Activated T-cell treated with anti-CD3 and anti-CD28 coated beads, Interleukin-2, amount 50 U/mL, for 72 hours (primary cell): ENCODE results near the gene FER. TPM values are rescaled to one million over a fixed set of nuclear protein-coding genes. Genes with fewer than 3 reads are reported as not detected.
"Not testable (repeated sequence)": the region's sequence is repeated elsewhere in the genome, so short reads cannot be mapped to it uniquely, and the experiment has no call there.

ENCODE experiments used
- ATAC-seq, 2 donors: fragments of 150-1000 bp; cut with Tn5 transposase; replicated peaks in 1 of 2; 2 replicates each; pipeline ENCODE4 v1.10.0; 2021; ENCODE audit warnings: moderate library complexity in 2 of 2, mild to moderate bottlenecking in 1 of 2
- DNase-seq, 2 donors: peaks; one replicate each; pipeline ENCODE4 v3.0.0; 2021 to 2022; ENCODE audit warnings: mixed read lengths in 1 of 2
- H3K27ac Mint-ChIP-seq: one replicate; pipeline ENCODE4 v1.8.0; 2022; ENCODE audit warnings: mild to moderate bottlenecking, moderate library complexity, mixed read lengths
- H3K27me3 Mint-ChIP-seq: one replicate; pipeline ENCODE4 v1.8.0; 2022; ENCODE audit warnings: low read depth, mixed read lengths
- H3K36me3 Mint-ChIP-seq, 2 donors: one replicate each; pipeline ENCODE4 v1.8.0; 2022; ENCODE audit warnings: mixed read lengths in 2 of 2, mild to moderate bottlenecking in 1 of 2; ENCODE audit not compliant: insufficient read depth in 2 of 2
- H3K4me1 Mint-ChIP-seq: one replicate; pipeline ENCODE4 v1.8.0; 2022; ENCODE audit warnings: low read depth, mixed read lengths
- H3K4me3 Mint-ChIP-seq, 2 donors: one replicate each; pipeline ENCODE4 v1.8.0; 2022; ENCODE audit warnings: mild to moderate bottlenecking in 2 of 2, mixed read lengths in 2 of 2, moderate library complexity in 2 of 2
- H3K9me3 Mint-ChIP-seq, 2 donors: one replicate each; pipeline ENCODE4 v1.8.0; 2022; ENCODE audit warnings: mixed read lengths in 2 of 2
- total RNA-seq, 2 donors: library from RNA; stranded (reverse); gene quantifications; one replicate each; pipeline ENCODE4 v1.2.3, GENCODE V29; 2022

FER gene
- total RNA-seq, 2 donors from 2014 or later: 12.8 to 15.5 TPM

DNA sequence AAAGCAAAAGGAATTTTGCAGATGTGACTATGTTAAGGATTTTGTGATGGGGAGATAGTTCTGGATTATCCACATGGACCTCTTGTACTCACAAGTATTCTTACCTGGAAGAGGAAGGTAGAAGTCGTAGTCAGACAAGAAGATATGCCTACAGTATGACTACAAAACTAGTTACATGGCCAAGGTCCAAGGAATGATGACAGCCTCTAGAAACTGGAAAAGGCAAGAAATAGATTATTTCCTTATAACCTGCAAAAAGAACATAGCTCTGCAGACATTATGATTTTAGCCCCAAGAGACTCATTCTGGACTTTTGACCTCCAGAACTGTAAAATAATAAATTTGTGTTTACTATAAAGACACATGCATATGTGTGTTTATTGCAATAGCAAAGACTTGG lies 226.9 kb downstream of the FER start:
- H3K4me1 Mint-ChIP-seq: no peaks in the 10 kb centered on the region
- no peak overlapping the region for H3K27ac Mint-ChIP-seq
- peaks cover 0 to 2% of the 10 kb centered on the region in 2 donors for H3K36me3 Mint-ChIP-seq
- no peak overlapping the region for H3K4me3 Mint-ChIP-seq
- DNase-seq (no peak), ATAC-seq (no peak)
- no peaks in the 10 kb centered on the region for H3K27me3 Mint-ChIP-seq
- H3K9me3 Mint-ChIP-seq: no peaks in the 10 kb centered on the region

DNA sequence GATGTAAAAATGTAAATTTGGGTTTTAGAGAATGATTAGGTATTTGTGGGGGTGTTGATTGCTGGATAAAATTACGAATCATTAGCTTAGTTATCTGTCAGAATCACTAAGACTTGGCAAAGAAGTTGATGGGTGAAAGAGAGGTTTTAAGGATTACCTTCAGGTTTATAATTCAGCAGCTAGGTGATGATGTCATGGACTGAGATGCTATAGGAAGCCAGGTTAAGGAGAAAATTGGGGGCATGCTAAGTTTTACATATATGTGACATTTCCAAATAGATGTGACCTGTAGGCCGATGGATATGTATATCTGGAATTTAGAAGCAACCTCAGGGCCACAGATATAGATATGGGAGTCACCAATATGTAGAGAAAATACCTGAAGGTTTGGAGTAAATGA lies 228.0 kb downstream of the FER start:
- H3K9me3 Mint-ChIP-seq: no peaks in the 10 kb centered on the region
- H3K36me3 Mint-ChIP-seq: peaks cover 0 to 2% of the 10 kb centered on the region in 2 donors
- no peaks in the 10 kb centered on the region for H3K4me1 Mint-ChIP-seq
- DNase-seq: no peak
- no peak overlapping the region for H3K4me3 Mint-ChIP-seq
- no peak overlapping the region for H3K27ac Mint-ChIP-seq
- no peaks in the 10 kb centered on the region for H3K27me3 Mint-ChIP-seq
- no peak for ATAC-seq

DNA sequence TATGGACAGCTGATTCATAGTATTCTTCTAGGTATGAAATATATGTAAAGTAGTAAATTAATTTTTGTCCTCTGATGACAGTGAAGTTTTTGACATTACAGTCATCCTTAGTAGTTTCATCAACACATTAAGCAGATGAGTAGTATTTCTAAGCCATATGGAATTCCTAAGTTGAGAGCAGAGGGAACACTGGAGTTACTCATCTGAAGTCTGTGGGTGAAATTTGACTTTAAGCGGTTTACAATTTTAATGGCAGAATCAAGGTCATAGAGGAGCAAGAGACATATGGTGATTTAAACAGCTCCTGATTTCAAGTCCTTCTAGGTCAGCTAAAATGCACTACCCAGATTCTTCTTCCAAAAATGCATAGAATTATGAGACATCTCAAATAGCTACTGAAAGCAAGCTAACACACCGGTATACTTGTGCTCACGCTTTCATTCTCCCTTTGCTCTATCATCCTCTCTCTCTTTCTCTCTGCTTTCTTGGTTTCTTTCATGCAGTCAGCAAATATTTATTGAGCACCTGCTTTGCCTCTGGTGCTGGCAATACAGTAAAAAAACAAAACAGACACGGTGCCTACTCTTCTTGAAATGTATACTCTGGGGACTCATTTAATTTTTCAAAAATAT lies 235.9 kb downstream of the FER start:
- H3K4me3 Mint-ChIP-seq: no peak overlapping the region
- no peak for DNase-seq
- H3K36me3 Mint-ChIP-seq: peaks cover under 1% of the 10 kb centered on the region in 2 donors
- ATAC-seq: no peak
- H3K27me3 Mint-ChIP-seq: no peaks in the 10 kb centered on the region
- no peaks in the 10 kb centered on the region for H3K4me1 Mint-ChIP-seq
- H3K9me3 Mint-ChIP-seq: peaks cover 0 to 2% of the 10 kb centered on the region in 2 donors
- H3K27ac Mint-ChIP-seq: peak overlapping the region; percentile 32

DNA sequence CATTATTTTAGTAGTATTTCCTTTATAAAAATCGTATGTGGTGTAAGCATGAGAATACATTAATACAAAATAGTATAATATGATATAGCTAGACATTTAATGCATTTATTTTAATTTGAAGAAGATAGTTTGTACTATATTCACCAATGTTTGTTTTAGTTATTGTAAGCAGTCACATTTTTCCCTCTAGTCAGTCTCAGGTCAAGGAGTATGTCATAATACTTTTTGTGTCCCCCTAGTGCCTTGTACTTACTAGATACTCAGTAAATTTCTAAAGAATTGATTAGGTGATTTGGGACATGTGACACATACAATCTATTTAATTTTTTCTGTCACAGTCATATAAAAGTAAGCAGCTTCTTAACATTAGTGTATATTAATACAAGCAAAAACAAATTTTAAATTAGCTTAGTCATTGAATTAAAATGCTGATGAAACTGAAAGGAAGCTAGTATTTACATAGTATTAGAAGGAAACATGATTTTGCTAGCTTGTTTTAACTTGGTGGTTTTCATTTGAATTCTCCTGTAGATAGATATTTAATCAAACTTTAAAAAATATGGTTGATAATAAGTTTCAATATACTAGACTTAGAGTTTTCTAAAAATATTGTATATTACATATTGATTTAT lies 242.2 kb downstream of the FER start:
- Mint-ChIP-seq H3K27ac (no peak overlapping the region), H3K9me3 (peaks cover 3 to 6% of the 10 kb centered on the region in 2 donors), H3K4me3 (no peak overlapping the region), H3K4me1 (no peaks in the 10 kb centered on the region), H3K36me3 (peaks cover 7 to 14% of the 10 kb centered on the region in 2 donors), H3K27me3 (no peaks in the 10 kb centered on the region)
- DNase-seq (no peak), ATAC-seq (no peak)

DNA sequence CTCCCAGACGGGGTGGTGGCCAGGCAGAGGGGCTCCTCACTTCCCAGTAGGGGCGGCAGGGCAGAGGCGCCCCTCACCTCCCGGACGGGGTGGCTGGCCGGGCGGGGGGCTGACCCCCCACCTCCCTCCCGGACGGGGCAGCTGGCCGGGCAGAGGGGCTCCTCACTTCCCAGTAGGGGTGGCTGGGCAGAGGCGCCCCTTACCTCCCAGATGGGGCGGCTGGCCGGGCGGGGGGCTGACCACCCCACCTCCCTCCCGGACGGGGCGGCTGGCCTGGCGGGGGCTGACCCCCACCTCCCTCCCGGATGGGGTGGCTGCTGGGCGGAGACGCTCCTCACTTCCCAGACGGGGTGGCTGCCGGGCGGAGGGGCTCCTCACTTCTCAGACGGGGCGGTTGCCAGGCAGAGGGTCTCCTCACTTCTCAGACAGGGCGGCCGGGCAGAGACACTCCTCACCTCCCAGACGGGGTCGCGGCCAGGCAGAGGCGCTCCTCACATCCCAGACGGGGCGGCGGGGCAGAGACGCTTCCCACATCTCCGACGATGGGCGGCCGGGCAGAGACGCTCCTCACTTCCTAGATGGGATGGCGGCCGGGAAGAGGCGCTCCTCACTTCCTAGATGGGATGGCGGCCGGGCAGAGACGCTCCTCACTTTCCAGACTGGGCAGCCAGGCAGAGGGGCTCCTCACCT lies 244.8 kb downstream of the FER start:
- not testable (repeated sequence) for DNase-seq, H3K27ac Mint-ChIP-seq, H3K4me3 Mint-ChIP-seq, H3K9me3 Mint-ChIP-seq, ATAC-seq, H3K4me1 Mint-ChIP-seq, H3K27me3 Mint-ChIP-seq
- H3K36me3 Mint-ChIP-seq: peaks cover 10 to 15% of the 10 kb centered on the region in 2 donors

DNA sequence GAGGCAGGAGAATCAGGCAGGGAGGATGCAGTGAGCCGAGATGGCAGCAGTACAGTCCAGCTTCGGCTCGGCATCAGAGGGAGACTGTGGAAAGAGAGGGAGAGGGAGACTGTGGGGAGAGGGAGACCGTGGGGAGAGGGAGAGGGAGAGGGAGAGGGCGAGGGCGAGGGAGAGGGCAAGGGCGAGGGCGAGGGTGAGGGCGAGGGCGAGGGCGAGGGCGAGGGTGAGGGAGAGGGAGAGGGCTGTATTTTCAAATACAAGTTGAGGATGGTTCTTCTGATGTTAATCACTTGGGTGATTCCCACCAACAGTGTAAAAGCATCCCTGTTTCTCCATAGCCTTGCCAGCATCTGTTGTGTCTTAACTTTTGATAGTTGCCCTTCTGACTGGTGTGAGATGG lies 245.7 kb downstream of the FER start:
- not testable (repeated sequence) for H3K27ac Mint-ChIP-seq

DNA sequence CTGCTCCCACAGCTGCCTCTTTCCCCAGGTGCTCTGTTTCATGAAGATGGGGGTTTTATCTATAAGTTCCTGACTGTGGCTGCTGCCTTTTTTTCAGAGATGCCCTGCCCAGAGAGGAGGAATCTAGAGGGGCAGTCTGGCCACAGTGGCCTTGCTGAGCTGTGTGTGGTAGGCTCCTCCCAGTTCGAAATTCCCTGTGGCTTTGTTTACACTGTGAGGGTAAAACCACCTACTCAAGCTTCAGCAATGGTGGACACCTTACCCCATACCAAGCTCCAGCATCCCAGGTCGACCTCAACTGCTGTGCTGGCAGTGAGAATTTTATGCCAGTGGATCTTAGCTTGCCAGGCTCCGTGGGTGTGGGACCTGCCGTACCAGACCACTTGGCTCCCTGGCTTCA lies 250.0 kb downstream of the FER start:
- no peak overlapping the region for H3K27ac Mint-ChIP-seq
- DNase-seq (no peak), ATAC-seq (no peak)
- no peak overlapping the region for H3K4me3 Mint-ChIP-seq
- H3K9me3 Mint-ChIP-seq: peaks cover 3 to 7% of the 10 kb centered on the region in 2 donors
- H3K36me3 Mint-ChIP-seq: peaks cover 8 to 15% of the 10 kb centered on the region in 2 donors
- H3K4me1 Mint-ChIP-seq: no peaks in the 10 kb centered on the region
- H3K27me3 Mint-ChIP-seq: no peaks in the 10 kb centered on the region

More for the DNA sequence above, 245.7 kb downstream of the FER start:
- peaks cover 10 to 15% of the 10 kb centered on the region in 2 donors for H3K36me3 Mint-ChIP-seq
- H3K4me3 Mint-ChIP-seq, H3K4me1 Mint-ChIP-seq, ATAC-seq, DNase-seq, H3K27me3 Mint-ChIP-seq, H3K9me3 Mint-ChIP-seq: not testable (repeated sequence)

DNA sequence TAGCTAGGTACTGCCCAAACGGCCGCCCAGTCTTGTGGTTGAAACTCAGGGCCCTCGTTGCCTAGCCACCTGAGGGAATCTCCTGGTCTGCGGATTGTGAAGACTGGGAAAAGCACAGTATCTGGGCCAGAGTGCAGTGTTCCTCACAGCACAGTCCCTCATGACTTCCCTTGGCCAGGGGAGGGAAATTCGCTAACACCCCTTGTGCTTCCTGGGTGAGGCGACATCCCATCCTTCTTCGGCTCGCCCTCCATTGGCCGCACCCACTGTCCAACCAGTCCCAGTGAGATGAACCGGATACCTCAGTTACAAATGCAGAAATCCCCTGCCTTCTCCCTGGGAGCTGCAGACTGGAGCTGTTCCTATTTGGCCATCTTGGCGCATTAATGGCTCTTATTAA lies 250.5 kb downstream of the FER start:
- no peaks in the 10 kb centered on the region for H3K27me3 Mint-ChIP-seq
- ATAC-seq: no peak
- no peak for DNase-seq
- H3K9me3 Mint-ChIP-seq: peaks cover 3 to 7% of the 10 kb centered on the region in 2 donors
- no peaks in the 10 kb centered on the region for H3K4me1 Mint-ChIP-seq
- no peak overlapping the region for H3K27ac Mint-ChIP-seq
- H3K4me3 Mint-ChIP-seq: no peak overlapping the region
- H3K36me3 Mint-ChIP-seq: peaks cover 8 to 11% of the 10 kb centered on the region in 2 donors

DNA sequence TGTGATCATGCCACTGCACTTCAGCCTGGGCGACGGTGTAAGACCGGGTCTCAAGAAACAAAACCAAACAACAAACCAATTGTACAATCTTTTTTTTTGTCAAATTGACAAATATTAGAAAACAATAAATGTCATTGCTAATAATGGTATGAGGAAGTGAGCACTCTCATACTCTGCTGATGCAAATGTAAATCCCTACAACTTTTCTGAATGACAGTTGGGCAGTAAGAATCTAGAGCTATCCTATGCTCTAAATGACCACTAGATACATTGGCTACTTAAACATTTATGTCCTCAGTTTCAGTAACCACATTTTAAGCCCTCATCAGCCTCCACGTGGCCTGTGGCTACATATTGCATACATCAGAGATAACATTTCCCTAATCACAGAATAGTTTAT lies 256.2 kb downstream of the FER start:
- DNase-seq (no peak), ATAC-seq (no peak)
- no peak overlapping the region for H3K4me3 Mint-ChIP-seq
- peaks cover 0 to 3% of the 10 kb centered on the region in 2 donors for H3K9me3 Mint-ChIP-seq
- no peaks in the 10 kb centered on the region for H3K27me3 Mint-ChIP-seq
- peaks cover 0 to 1% of the 10 kb centered on the region in 2 donors for H3K36me3 Mint-ChIP-seq
- H3K4me1 Mint-ChIP-seq: peaks cover 8% of the 10 kb centered on the region
- no peak overlapping the region for H3K27ac Mint-ChIP-seq

DNA sequence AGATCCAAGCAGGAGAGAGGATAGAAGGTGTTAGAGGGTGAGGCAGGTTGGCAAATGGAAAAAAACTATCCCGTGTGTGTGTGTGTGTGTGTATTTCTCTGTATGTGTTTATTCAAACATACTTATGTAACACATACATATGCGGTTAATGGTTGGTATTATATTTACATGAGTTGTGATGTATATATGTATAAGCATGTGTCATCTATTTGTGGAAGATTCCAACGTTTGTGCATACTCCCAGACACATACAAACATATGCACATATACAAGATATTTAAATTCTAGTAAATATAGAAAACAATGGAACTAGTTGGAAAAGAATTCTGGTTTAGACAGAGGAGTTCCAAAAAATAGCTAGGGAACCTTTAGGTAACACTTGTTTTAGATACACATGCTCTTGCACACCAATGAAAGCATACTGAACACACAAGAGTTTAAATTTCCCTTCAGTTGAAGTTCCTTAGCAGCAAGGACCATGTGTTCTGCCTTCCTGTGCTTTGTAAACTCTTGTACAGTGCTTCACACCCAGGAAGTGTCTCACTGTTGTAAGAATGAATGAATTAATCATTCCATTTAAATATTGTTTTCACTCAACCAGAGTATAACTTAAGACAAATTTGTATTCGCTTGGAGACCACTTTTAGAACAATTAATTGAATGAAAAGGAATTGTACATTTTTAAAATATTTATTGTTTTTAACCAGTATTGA lies 257.8 kb downstream of the FER start:
- no peak for DNase-seq
- H3K4me3 Mint-ChIP-seq: no peak overlapping the region
- no peak overlapping the region for H3K27ac Mint-ChIP-seq
- no peaks in the 10 kb centered on the region for H3K27me3 Mint-ChIP-seq
- H3K36me3 Mint-ChIP-seq: peaks cover 0 to 1% of the 10 kb centered on the region in 2 donors
- no peak for ATAC-seq
- peaks cover 8% of the 10 kb centered on the region for H3K4me1 Mint-ChIP-seq
- no peaks in the 10 kb centered on the region for H3K9me3 Mint-ChIP-seq

DNA sequence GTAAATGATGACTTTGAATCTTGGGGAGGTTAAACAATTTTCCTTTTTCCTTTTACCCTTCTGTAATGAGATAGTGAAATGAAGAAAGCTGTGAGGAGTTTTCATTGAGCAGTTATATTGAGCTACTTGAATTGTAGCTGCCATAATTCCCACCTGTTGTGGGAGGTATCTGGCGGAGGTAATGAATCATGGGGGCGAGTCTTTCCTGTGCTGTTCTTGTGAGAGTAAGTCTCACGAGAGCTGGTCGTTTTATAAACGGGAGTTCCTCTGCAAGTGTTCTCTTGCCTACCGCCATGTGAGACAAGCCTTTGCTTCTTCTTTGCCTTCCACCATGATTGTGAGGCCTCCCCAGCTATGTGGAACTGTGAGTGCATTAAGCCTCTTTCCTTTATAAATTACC lies 258.4 kb downstream of the FER start:
- peaks cover 0 to 1% of the 10 kb centered on the region in 2 donors for H3K36me3 Mint-ChIP-seq
- no peak for ATAC-seq
- no peaks in the 10 kb centered on the region for H3K27me3 Mint-ChIP-seq
- H3K4me3 Mint-ChIP-seq: no peak overlapping the region
- peaks cover 8% of the 10 kb centered on the region for H3K4me1 Mint-ChIP-seq
- no peak overlapping the region for H3K27ac Mint-ChIP-seq
- H3K9me3 Mint-ChIP-seq: no peaks in the 10 kb centered on the region
- DNase-seq: no peak

DNA sequence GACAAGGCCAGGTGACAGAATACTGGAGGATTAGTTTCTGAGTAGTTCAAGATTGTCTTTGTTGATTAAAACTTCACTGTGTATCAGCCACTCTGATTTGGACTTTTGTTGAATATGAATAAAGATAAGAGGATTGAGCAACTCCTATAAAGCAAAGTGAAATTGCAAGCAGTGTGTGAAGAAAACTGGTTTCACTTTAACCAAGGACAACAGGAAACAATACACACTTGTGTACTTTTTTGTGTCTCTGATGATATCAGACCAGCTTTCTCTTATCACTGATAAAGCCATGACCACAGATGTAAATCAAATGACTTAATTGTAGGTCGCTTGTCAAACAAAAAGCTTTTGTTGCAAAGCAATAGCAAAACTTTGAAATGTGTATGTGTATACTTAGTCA lies 268.6 kb downstream of the FER start:
- Mint-ChIP-seq H3K9me3 (peaks cover 0 to 3% of the 10 kb centered on the region in 2 donors), H3K4me1 (no peaks in the 10 kb centered on the region), H3K27ac (peak overlapping the region; percentile 42), H3K36me3 (no peaks in the 10 kb centered on the region), H3K4me3 (no peak overlapping the region), H3K27me3 (no peaks in the 10 kb centered on the region)
- no peak for DNase-seq
- ATAC-seq: no peak

DNA sequence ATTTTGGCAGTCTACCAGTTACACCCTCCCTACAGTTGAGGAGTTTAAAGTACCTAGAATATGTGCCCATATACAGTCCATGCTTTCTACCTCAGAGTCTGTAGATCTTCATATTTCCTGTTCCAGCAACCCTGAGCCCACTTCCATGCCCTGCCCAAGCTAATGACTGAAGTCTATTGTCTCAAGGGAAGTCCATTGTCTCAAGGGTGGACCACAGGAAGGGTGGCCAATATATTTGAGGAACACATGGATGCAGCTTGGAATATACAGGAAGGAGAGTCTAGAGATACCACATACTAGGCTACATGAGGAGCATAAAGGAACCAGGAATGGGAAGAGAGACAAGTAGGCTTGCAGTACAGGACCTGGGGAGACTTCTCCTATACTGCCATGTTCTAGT lies 274.4 kb downstream of the FER start:
- H3K4me1 Mint-ChIP-seq: no peaks in the 10 kb centered on the region
- DNase-seq (no peak), ATAC-seq (no peak)
- H3K9me3 Mint-ChIP-seq: peaks cover 0 to 3% of the 10 kb centered on the region in 2 donors
- no peaks in the 10 kb centered on the region for H3K27me3 Mint-ChIP-seq
- H3K27ac Mint-ChIP-seq: no peak overlapping the region
- H3K36me3 Mint-ChIP-seq: peaks cover 0 to 6% of the 10 kb centered on the region in 2 donors
- H3K4me3 Mint-ChIP-seq: no peak overlapping the region
